Esophagus (tissue), 2 donors: Measurements from ENCODE around the gene CD84. TPM values are rescaled to one million over a fixed set of nuclear protein-coding genes. Genes with fewer than 3 reads are reported as not detected.

Source experiments
- H3K27ac ChIP-seq, 2 donors: one replicate each; pipeline ENCODE4 v1.5.1; 2013; ENCODE audit warnings: low read depth in 2 of 2, mild to moderate bottlenecking in 2 of 2, inconsistent platforms in 1 of 2, low read length in 1 of 2, moderate library complexity in 1 of 2
- H3K27me3 ChIP-seq, 2 donors: one replicate each; pipeline ENCODE4 v1.6.1; 2013; ENCODE audit warnings: low read length in 2 of 2, control low read depth in 1 of 2, mild to moderate bottlenecking in 1 of 2; ENCODE audit not compliant: insufficient read depth in 2 of 2, control insufficient read depth in 1 of 2
- H3K36me3 ChIP-seq, 2 donors: one replicate each; pipeline ENCODE4 v1.6.1; 2013; ENCODE audit warnings: low read length in 1 of 2; ENCODE audit not compliant: control insufficient read depth in 2 of 2, insufficient read depth in 2 of 2
- H3K4me1 ChIP-seq, 2 donors: one replicate each; pipeline ENCODE4 v1.6.1; 2013; ENCODE audit warnings: low read length in 1 of 2; ENCODE audit not compliant: control insufficient read depth in 2 of 2, insufficient read depth in 2 of 2
- H3K4me3 ChIP-seq, 2 donors: one replicate each; pipeline ENCODE4 v1.5.1; 2013; ENCODE audit warnings: low read length in 2 of 2, mild to moderate bottlenecking in 2 of 2, low read depth in 1 of 2, moderate library complexity in 1 of 2
- H3K9me3 ChIP-seq, 2 donors: one replicate each; pipeline ENCODE4 v1.6.1; 2013; ENCODE audit warnings: mild to moderate bottlenecking in 2 of 2, low read depth in 1 of 2, low read length in 1 of 2, moderate library complexity in 1 of 2; ENCODE audit not compliant: control insufficient read depth in 2 of 2, insufficient read depth in 1 of 2
- WGBS, 2 donors: extraction: QIAGEN DNeasy Blood & Tissue Kit; methylation state at CpG; one replicate each; pipeline ENCODE4 v1.1.7; 2013; 5-methylcytosine and 5-hydroxymethylcytosine counted together
- polyA plus RNA-seq, 2 donors: library from polyadenylated mRNA; stranded (reverse); fragments of 200-250 nt; gene quantifications; one replicate each; pipeline ENCODE4 v1.2.3, GENCODE V29; 2013
- donor health status: healthy with polysubstance abuse.
- donor health status: Bipolar disorder and iron deficiency.

Gene CD84
- polyA plus RNA-seq, 2 donors = 0.26 to 0.29 TPM

DNA sequence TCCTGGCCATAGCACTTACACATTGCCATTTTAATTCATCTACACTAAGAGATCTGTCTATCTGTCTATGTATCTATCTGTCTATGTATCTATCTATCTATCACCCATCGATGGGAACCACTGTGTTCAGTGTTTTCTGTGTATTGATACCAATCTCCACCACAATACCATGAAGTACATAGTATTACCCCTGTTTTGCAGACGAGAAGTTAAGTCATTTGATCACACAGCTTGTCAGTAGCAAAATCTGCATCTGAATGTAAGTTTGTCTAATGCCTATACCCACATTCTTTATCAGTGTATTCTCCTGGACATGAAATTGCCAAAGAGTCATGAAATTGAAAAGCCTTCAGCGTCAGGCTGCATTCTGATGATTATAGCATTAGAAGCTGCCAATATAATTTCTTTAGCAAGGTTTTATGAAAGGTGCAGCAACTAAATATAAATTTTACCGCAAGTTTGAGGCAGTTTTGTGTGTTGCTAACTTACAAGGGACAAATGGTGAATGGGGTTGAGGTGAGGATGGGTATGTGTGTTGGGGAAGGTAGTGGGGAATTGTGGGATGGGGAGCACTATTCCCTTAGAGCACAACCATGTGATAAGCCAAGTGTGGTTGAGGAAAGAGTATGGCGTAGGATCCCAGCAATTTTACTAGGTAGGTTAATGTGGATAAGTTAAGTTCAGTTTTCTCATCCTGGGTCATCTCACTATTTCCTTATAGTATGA, 43.4 kb upstream of the CD84 start:
- Histone ChIP-seq H3K4me1 (no peaks in the 10 kb centered on the region), H3K4me3 (no peak overlapping the region), H3K9me3 (no peaks in the 10 kb centered on the region), H3K27me3 (no peaks in the 10 kb centered on the region), H3K27ac (no peak overlapping the region), H3K36me3 (no peaks in the 10 kb centered on the region)
- WGBS, 2 donors = 85 to 89% methylated on average over 5 of the region's 5 CpGs

GRCh38 chr1:160621633-160622413, 42.5 kb upstream of the CD84 start:
- no peak overlapping the region for H3K4me3 ChIP-seq
- WGBS, 2 donors = 70 to 78% methylated on average over 8 of the region's 8 CpGs
- no peak overlapping the region for H3K27ac ChIP-seq
- H3K9me3 ChIP-seq = no peaks in the 10 kb centered on the region
- H3K27me3 ChIP-seq = no peaks in the 10 kb centered on the region
- H3K36me3 ChIP-seq = no peaks in the 10 kb centered on the region
- H3K4me1 ChIP-seq = no peaks in the 10 kb centered on the region

DNA sequence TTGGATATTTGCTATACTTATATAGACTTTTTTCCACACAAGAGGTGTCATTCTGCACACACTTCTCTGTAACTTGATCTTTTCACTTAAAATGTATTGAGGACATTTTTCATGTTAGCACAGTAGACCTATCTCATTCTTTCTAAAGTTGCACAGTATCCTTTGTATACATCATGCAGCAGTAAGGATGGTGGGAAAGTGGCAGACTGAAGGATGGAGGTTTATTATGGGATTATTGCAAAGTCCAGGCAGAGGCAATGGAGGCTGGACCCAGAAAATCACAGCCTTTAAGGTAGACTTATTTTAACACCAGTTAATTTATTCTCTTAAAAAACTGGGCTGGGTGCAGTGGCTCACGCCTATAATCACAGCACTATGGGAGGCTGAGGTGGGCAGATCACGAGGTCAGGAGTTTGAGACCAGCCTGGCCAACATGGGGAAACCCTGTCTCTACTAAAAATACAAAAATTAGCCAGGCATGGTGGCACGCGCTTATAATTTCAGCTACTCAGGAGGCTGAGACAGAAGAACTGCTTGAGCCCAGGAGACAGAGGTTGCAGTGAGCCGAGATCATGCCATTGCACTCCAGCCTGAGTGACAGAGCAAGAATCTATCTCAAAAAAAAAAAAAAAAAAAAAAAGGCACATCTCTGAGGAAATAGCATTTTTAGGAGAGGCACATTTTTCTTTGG, 41.8 kb upstream of the CD84 start:
- Histone ChIP-seq H3K4me3 (no peak overlapping the region), H3K4me1 (no peaks in the 10 kb centered on the region), H3K9me3 (no peaks in the 10 kb centered on the region), H3K27me3 (no peaks in the 10 kb centered on the region), H3K27ac (no peak overlapping the region), H3K36me3 (no peaks in the 10 kb centered on the region)
- 80 to 91% methylated on average over 5 of the region's 5 CpGs for WGBS, 2 donors

- no peak overlapping the region for H3K27ac ChIP-seq
- no peaks in the 10 kb centered on the region for H3K9me3 ChIP-seq
- H3K4me1 ChIP-seq = no peaks in the 10 kb centered on the region
- no peaks in the 10 kb centered on the region for H3K27me3 ChIP-seq
- no peak overlapping the region for H3K4me3 ChIP-seq
- H3K36me3 ChIP-seq = no peaks in the 10 kb centered on the region
- 82 to 87% methylated on average over 4 of the region's 4 CpGs for WGBS, 2 donors
These were observed 40.5 kb upstream of the CD84 start for GRCh38 chr1:160619742-160620277.

DNA sequence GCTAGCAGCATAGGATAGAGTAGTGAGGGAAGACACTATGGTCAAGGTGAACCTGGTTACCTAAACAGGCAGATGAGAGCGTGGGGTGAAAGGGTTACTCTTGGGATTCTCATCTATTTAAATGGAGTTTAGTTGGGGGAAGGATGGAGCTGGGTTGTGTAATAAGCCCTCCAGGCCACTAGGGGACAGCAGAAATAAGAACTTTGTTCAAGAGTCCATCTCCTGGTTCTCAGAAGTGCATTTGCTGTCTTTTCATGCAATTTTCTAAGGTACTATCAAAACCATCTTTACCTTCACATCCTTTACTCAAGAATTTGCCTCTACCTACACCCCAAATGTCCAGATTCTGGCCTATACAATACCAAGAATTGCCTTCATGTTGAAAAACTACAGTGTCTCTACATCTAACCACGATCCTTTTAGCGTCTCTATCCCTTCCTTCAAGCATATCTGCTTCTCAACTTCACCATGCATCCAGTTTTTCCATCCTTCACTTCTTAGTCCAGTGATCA, 39.5 kb upstream of the CD84 start:
- WGBS, 2 donors = 91% methylated on average over 3 of the region's 3 CpGs
- no peak overlapping the region for H3K27ac ChIP-seq
- no peak overlapping the region for H3K4me3 ChIP-seq
- H3K4me1 ChIP-seq = no peaks in the 10 kb centered on the region
- no peaks in the 10 kb centered on the region for H3K9me3 ChIP-seq
- H3K36me3 ChIP-seq = no peaks in the 10 kb centered on the region
- no peaks in the 10 kb centered on the region for H3K27me3 ChIP-seq

DNA sequence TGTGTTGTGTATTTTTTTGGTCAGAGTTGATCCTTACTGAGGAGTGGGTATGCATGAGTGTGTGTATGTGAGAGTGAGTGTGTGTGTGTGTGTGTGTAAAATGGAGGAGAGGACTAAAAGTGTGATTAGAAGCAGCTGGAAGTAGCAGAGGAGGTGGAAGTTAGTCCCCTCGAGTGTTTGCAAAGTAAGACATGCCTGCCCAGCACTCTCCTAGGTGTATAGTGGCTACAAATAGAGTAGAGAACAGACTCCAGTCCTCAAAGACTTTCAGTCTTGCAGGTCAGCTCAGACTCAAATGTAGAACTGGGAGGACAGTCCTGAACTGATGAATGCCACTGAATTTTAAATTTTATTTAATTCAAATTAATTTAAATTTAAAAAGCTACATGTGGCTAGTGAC, 39.0 kb upstream of the CD84 start:
- WGBS, 2 donors = 73 to 77% methylated on average over 1 of the region's 1 CpG
- no peaks in the 10 kb centered on the region for H3K36me3 ChIP-seq
- H3K4me3 ChIP-seq = no peak overlapping the region

GRCh38 chr1:160615660-160616059, 36.4 kb upstream of the CD84 start:
- Histone ChIP-seq H3K27ac (no peak overlapping the region), H3K4me3 (no peak overlapping the region), H3K9me3 (no peaks in the 10 kb centered on the region), H3K36me3 (no peaks in the 10 kb centered on the region), H3K4me1 (no peaks in the 10 kb centered on the region), H3K27me3 (no peaks in the 10 kb centered on the region)
- 86 to 88% methylated on average over 2 of the region's 2 CpGs for WGBS, 2 donors

More for the DNA sequence above, 39.0 kb upstream of the CD84 start:
- Histone ChIP-seq H3K4me1 (no peaks in the 10 kb centered on the region), H3K27ac (no peak overlapping the region), H3K27me3 (no peaks in the 10 kb centered on the region), H3K9me3 (no peaks in the 10 kb centered on the region)

GRCh38 chr1:160614410-160614809, 35.1 kb upstream of the CD84 start:
- H3K36me3 ChIP-seq = no peaks in the 10 kb centered on the region
- 83 to 90% methylated on average over 5 of the region's 5 CpGs for WGBS, 2 donors

GRCh38 chr1:160612613-160613218, 33.4 kb upstream of the CD84 start:
- H3K27ac ChIP-seq = no peak overlapping the region
- no peaks in the 10 kb centered on the region for H3K36me3 ChIP-seq
- H3K4me1 ChIP-seq = no peaks in the 10 kb centered on the region
- no peaks in the 10 kb centered on the region for H3K9me3 ChIP-seq
- no peak overlapping the region for H3K4me3 ChIP-seq
- WGBS, 2 donors = 70 to 85% methylated on average over 6 of the region's 6 CpGs
- no peaks in the 10 kb centered on the region for H3K27me3 ChIP-seq

More at GRCh38 chr1:160614410-160614809, 35.1 kb upstream of the CD84 start:
- Histone ChIP-seq H3K9me3 (no peaks in the 10 kb centered on the region), H3K4me3 (no peak overlapping the region), H3K27me3 (no peaks in the 10 kb centered on the region), H3K4me1 (no peaks in the 10 kb centered on the region), H3K27ac (no peak overlapping the region)
